A673 (cell line): ENCODE data around the gene TTLL10.

Experiments used
- EZH2 ChIP-seq: fragments of 200-600 bp; sonication (generic); IDR thresholded peaks from 2 replicates; pipeline ENCODE4 v1.6.1; 2017; ENCODE audit warnings: borderline replicate concordance, low read depth, mild to moderate bottlenecking, mixed read lengths, antibody characterized with exemption, low read length; ENCODE audit not compliant: poor library complexity, severe bottlenecking
- TF ChIP-seq, protein P1 (sequence below): fragments of 300-800, 200-600 bp; sonication (generic); conservative IDR thresholded peaks from 2 replicates; pipeline ENCODE4 v1.5.1; 2017; ENCODE audit warnings: low read depth, mild to moderate bottlenecking, antibody characterized with exemption, low read length, moderate library complexity, mixed read lengths

DNA sequence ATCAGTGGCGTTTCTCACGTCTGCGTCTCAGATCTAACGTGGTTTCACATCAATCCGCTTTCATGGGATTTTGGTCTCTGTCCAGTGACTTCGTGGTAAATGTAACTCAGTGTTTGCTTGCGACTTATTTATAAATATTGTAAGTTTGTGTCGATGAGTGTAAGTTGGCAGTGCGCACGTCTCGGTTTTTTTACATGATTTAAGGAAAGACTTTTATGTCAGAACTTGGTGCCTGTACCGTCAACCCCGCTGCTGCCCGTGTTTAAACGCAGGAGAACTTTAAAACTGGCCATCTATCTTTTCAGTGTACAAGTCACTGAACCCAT, 59.9 kb downstream of the TTLL10 start:
- TF ChIP-seq, protein P1, sequence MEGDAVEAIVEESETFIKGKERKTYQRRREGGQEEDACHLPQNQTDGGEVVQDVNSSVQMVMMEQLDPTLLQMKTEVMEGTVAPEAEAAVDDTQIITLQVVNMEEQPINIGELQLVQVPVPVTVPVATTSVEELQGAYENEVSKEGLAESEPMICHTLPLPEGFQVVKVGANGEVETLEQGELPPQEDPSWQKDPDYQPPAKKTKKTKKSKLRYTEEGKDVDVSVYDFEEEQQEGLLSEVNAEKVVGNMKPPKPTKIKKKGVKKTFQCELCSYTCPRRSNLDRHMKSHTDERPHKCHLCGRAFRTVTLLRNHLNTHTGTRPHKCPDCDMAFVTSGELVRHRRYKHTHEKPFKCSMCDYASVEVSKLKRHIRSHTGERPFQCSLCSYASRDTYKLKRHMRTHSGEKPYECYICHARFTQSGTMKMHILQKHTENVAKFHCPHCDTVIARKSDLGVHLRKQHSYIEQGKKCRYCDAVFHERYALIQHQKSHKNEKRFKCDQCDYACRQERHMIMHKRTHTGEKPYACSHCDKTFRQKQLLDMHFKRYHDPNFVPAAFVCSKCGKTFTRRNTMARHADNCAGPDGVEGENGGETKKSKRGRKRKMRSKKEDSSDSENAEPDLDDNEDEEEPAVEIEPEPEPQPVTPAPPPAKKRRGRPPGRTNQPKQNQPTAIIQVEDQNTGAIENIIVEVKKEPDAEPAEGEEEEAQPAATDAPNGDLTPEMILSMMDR: no peak
- TF ChIP-seq EZH2: no peak
